Measurements from ENCODE around the gene STK24. TPM values are rescaled to one million over a fixed set of nuclear protein-coding genes. Genes with fewer than 3 reads are reported as not detected.

Gene STK24
- total RNA-seq, 1 experiment from 2014 or later = 107 TPM

DNA sequence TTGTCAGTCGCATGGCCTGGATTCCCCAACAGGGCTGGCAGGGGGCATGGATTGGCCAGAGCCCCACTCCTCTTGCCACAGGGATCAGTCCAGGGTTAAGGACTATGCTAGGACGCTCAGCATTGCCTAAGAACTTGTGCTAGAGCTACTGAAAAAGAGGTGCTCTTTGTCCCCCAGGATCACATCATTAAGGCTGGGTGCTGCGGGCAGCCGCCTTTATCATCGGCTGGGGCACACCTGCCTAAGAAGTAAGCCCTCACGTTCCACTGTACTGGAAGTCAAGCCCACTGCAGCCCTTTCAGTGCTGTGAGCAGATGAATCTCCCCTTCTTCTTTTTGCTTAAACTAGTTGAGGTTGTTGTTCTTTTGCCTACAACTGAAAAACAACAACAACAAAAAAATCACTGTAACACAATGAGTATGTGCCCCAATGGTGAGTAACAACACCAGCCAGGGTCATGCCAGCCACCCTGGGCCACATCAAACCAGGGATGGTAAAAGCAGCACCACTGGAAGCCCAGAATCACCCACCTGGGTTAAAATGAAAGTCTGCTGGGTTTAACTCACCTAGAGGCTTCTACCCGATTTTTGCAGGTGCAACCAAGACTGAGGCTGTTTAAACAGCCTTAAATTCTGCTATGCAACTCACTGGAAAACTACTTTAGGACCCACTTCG, 20.6 kb downstream of the STK24 start:
- Histone ChIP-seq H3K36me3 (replicated peaks; ENCODE audit: control insufficient read depth, insufficient read depth, low read length) (no peaks in the 10 kb centered on the region), H3K27me3 (ENCODE audit: control insufficient read depth, insufficient read depth, low read length) (no peaks in the 10 kb centered on the region), H3K4me3 (ENCODE audit: insufficient read depth, low read depth, low read length) (no peak overlapping the region)
- DNase-seq = no peak

DNA sequence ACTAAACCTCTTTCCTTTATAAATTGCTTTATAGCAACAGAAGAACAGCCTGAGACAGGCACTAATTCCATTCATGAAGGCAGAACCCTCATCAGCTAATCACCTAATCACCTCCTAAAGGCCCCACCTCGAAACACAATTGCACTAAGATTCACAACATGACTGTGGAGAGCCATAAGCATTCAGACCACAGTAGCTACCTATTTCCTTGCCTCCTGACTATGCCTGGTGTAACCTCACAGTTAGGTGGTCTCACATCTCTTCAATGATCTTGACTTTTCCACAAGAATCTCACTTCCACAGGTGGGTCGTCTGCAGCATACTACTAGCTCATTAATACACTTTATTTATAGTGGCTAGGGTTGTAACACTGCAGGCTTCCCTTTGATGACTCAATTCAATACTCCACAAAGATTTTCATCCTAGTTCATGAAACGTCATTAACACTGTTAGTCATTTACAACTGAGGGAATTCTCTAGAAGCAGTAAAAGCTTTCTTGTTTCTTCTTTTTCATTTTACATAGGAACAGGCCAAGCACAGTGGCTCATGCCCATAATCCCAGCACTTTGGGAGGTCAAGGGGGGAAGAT, 27.1 kb downstream of the STK24 start:
- Histone ChIP-seq H3K4me3 (ENCODE audit: insufficient read depth, low read depth, low read length) (no peak overlapping the region), H3K36me3 (replicated peaks; ENCODE audit: control insufficient read depth, insufficient read depth, low read length) (peaks cover 5% of the 10 kb centered on the region; the same call in 1 of the 2 replicates), H3K27me3 (ENCODE audit: control insufficient read depth, insufficient read depth, low read length) (no peaks in the 10 kb centered on the region)
- no peak for DNase-seq

DNA sequence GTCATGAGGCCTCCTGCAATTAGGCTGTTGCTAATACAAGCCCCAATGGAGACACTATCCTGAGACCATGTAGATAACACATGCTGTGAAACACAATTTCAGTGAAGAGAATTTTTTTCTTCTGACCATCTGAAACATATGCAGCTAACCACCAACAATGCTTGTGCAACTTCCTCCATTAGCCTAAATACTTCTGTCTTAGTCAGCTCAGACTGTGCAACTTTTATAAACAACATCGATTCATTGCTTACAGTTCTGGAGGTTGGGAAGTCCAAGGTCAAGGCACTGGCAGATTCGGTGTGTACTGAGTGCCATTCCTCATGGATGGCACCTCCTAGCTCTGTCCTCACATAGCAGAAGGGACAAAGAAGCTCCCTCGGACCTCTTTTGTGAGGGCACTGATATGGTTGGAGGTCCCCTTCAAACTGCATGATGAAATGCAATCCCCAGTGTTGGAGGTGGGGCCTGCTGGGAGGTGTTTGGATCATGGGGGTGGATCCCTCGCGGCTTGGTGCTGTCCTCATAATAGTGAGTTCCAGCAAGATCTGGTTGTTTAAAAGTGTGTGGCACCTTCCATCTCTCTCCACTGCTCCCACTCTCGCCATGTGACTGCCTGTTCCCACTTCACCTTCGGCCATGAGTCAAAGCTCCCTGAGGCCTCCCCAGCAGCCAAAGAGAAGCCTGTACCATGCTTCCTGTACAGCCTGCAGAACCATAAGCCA, 27.7 kb downstream of the STK24 start:
- Histone ChIP-seq H3K27me3 (ENCODE audit: control insufficient read depth, insufficient read depth, low read length) (no peaks in the 10 kb centered on the region), H3K4me3 (ENCODE audit: insufficient read depth, low read depth, low read length) (no peak overlapping the region), H3K36me3 (replicated peaks; ENCODE audit: control insufficient read depth, insufficient read depth, low read length) (peaks cover 5% of the 10 kb centered on the region; the same call in 1 of the 2 replicates)
- no peak for DNase-seq

DNA sequence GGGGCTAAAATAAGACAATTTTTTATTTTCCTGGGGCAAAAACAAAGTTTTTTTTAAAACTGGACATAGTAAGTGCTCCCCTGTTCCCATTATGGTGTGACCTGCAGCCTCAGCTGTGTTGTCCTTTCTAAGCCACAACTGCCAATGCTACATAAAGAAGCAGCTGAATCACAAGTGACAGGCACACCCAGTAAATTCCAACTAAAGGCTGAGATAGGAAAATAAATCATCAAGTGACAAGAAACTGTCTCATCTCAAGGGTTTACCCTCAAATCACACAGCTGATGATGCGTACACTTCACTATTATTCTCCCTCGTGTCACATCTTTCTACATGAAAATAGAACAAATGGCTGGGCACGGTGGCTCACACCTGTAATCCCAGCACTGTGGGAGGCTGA, 28.7 kb downstream of the STK24 start:
- DNase-seq = no peak
- peaks cover 5% of the 10 kb centered on the region; the same call in 1 of the 2 replicates for H3K36me3 ChIP-seq (replicated peaks; ENCODE audit: control insufficient read depth, insufficient read depth, low read length)
- no peak overlapping the region for H3K4me3 ChIP-seq (ENCODE audit: insufficient read depth, low read depth, low read length)
- no peaks in the 10 kb centered on the region for H3K27me3 ChIP-seq (ENCODE audit: control insufficient read depth, insufficient read depth, low read length)

DNA sequence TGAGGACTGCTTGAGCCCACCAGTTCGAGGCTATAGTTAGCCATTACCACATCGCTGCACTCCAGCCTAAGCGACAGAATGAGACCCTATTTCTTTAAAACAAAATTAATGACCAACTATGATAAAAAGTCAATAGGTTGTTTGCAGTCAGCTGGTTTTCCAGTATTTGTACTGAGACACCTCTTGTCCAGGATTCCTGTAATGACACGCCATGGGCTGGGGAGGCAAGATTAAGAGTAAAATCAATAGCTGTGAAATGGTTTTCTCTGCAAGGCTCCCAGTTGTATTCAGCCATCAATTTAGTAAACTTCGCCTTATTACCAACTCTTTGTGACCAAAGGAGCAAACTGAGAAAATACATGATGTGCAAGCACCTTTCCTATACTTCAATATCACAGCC, 29.5 kb downstream of the STK24 start:
- Histone ChIP-seq H3K4me3 (ENCODE audit: insufficient read depth, low read depth, low read length) (no peak overlapping the region), H3K36me3 (replicated peaks; ENCODE audit: control insufficient read depth, insufficient read depth, low read length) (peaks cover 5% of the 10 kb centered on the region; the same call in 1 of the 2 replicates), H3K27me3 (ENCODE audit: control insufficient read depth, insufficient read depth, low read length) (no peaks in the 10 kb centered on the region)
- DNase-seq = no peak

DNA sequence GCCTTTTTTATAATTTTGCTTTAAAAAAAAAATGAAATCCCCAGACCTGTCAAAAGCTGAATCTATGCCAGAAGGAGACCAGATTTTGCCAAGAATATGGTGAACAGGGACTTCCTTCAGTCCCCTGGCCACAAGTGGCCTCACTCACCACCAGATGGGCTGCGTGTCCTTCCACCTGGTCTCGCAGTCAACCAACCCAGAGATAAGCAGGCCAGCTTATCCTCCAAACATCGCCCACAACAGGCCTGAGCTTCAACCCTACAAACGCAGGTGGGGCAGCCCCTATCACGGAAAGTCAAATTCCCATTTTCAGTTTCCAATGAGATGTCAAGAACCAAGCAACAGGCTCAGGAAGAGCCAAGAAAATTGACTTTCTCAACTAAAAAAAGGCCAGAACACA, 30.5 kb downstream of the STK24 start:
- H3K4me3 ChIP-seq (ENCODE audit: insufficient read depth, low read depth, low read length) = no peak overlapping the region
- no peak for DNase-seq
- H3K27me3 ChIP-seq (ENCODE audit: control insufficient read depth, insufficient read depth, low read length) = no peaks in the 10 kb centered on the region
- H3K36me3 ChIP-seq (replicated peaks; ENCODE audit: control insufficient read depth, insufficient read depth, low read length) = peaks cover 5% of the 10 kb centered on the region; the same call in 1 of the 2 replicates

DNA sequence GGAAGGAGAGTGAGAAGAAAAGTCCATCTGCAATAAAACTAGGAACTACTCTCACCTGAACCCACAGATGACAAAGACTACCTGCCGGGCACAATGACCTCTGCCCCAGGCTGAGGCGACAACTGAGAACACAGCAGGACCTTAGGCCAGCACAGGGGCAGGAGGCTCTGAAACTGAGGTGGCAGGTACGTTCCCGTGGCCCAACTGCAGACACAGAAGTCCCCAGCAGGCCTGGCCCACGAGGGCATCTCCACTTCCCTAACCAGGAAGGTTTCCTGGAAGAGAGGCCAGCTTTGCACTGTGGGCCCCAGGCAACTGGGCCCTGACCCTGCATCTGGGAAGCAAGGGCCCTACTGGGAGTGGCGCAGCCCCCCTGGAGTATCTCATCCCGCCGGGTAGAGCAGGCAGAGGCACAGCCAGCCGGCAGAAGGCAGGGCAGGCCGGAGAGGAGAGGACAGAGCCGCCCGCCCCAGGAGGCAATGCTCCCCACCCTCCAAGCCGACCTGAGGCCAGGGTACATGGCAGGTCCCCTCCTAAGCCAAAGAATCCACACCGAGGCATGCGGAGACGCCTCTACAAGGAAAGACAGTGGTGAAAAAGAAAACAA, 32.7 kb downstream of the STK24 start:
- H3K4me3 ChIP-seq (ENCODE audit: insufficient read depth, low read depth, low read length) = no peak overlapping the region
- peaks cover under 1% of the 10 kb centered on the region; the same call in 1 of the 2 replicates for H3K36me3 ChIP-seq (replicated peaks; ENCODE audit: control insufficient read depth, insufficient read depth, low read length)
- peak; percentile 76 for DNase-seq
- H3K27me3 ChIP-seq (ENCODE audit: control insufficient read depth, insufficient read depth, low read length) = no peaks in the 10 kb centered on the region

DNA sequence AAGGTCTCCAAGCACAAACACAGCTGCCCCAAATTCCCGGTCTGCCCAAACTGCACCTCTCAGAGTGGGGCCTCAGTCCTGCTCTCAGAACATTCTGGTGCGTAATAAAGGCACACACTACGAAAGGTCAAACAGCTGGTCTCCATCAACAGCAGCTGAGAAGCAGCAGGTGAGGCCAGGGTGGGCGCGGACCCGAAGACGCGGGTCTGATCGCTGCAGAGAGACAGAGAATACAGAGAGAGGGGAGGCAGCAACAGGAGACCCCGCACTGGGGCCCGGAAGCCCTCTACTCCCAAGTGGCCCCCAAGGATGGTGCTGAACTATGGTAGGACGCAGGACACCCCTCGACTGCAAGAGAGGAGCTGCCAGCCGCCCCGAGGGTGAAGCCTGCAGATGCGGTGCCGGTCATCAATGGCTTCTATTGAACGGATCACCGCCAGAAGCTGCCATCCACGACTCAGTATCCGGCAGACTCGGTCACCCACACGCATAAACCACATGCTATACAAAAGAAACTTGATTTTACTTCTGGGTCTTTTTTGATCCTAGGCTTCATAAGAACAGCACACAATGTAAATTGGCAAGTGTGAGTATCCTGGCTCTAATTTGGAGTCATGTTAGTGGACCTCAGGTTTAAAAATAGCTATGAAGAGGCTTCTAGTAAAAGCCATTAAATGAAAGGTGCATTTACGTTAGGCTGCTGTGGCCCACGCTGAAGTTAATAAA, 33.4 kb downstream of the STK24 start:
- no peak overlapping the region for H3K4me3 ChIP-seq (ENCODE audit: insufficient read depth, low read depth, low read length)
- no peaks in the 10 kb centered on the region for H3K27me3 ChIP-seq (ENCODE audit: control insufficient read depth, insufficient read depth, low read length)
- no peaks in the 10 kb centered on the region for H3K36me3 ChIP-seq (replicated peaks; ENCODE audit: control insufficient read depth, insufficient read depth, low read length)
- no peak for DNase-seq

DNA sequence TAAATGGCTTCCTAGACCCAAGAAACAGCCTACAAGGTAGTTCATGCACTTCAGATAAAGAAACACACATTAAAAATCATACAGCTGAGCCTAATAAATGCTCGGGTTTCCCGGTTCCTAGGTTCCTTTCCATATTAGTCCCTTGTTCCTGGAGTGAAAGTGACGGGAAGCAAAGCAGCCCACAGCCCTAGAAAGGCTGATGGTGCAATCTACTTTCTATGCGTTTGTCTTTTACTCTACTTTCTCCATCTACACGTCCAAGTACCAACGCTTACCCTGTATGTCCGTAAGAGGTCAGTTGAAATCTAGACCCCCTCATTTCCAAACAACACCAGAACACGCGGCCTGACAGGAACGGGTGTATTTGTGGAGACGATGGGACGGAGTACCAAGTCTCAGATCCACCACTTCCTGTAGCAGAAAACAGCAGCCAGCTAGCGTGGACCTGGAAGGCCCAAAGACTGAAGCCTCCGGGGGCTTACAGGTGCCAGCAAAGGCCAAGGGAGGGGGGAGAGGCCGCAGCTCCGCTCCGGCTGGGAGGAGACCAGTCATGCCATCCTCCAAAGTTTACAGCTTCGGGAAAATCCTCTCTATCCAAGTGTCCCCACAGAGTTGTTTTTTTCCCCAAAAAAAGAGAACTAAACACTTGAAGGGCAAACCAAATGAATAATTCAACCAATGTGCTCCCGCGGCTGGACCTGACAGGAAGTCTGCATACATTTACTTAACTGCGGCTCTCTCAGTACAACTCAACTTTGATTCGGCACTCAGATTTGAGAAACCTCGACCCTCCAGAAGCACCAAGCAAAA, 34.1 kb downstream of the STK24 start:
- no peak for DNase-seq
- H3K36me3 ChIP-seq (replicated peaks; ENCODE audit: control insufficient read depth, insufficient read depth, low read length) = no peaks in the 10 kb centered on the region
- H3K4me3 ChIP-seq (ENCODE audit: insufficient read depth, low read depth, low read length) = no peak overlapping the region
- no peaks in the 10 kb centered on the region for H3K27me3 ChIP-seq (ENCODE audit: control insufficient read depth, insufficient read depth, low read length)

DNA sequence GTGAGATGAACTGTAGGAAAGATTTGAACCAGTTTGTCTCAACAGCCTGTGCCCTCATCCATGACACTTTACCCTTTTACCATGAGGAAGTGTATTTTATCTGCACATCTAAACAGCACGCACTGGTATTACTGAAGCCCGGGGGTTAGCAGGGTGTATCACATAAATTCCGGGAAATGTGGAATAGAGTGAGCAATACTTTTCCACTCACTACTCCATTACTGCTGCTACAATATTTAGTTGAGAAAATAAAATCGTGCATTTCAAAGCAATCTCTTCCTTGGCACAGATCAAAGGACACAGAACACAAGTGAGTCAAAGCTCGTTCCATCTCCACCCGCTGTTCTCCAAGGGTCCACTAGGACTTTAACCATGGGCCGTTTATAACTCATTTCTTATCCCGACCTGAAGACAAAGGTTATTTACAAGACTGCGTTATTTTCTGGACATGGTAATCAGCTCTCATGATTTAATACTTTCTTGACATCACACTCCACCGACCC, 35.2 kb downstream of the STK24 start:
- DNase-seq = no peak
- Histone ChIP-seq H3K27me3 (ENCODE audit: control insufficient read depth, insufficient read depth, low read length) (no peaks in the 10 kb centered on the region), H3K4me3 (ENCODE audit: insufficient read depth, low read depth, low read length) (no peak overlapping the region), H3K36me3 (replicated peaks; ENCODE audit: control insufficient read depth, insufficient read depth, low read length) (no peaks in the 10 kb centered on the region)

DNA sequence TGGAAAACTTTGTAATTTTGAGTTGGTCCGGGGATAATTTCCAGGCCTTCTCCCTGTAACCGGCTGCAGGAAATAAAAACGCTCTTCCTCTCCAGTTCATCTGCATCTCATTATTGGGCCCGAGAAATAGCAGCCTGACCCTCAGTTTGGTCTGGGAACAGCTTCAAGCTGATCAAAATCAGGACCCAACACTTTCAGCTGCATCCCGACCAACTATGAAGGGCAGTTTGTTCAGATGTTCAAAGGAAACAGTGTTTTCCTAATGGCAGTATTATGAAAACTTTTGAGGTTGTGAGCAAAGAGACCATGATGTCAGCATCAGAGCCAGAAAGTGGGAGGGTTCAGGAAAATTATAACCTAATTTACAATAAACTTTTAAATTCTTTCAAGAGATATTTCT, 35.7 kb downstream of the STK24 start:
- no peak for DNase-seq
- H3K36me3 ChIP-seq (replicated peaks; ENCODE audit: control insufficient read depth, insufficient read depth, low read length) = no peaks in the 10 kb centered on the region
- no peak overlapping the region for H3K4me3 ChIP-seq (ENCODE audit: insufficient read depth, low read depth, low read length)
- H3K27me3 ChIP-seq (ENCODE audit: control insufficient read depth, insufficient read depth, low read length) = no peaks in the 10 kb centered on the region

DNA sequence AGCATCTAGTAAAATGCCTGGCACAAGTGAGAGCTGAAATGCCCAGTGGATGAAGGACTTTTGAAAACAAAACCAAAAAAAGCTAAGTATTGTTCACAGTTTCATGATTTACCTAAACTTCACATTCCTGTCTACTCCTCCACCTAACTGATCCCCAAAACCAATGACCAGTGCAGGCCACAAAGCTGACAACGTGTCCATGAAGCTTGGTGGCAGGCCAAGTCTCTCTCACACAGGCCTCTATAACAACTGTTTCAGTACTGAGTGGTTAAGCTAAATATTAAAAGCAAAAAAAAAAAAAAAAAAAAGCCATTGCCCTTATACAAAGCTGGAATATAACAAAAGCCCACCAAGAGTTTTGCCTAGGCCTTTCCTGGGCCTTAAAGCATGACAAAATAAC, 36.4 kb downstream of the STK24 start:
- H3K4me3 ChIP-seq (ENCODE audit: insufficient read depth, low read depth, low read length) = no peak overlapping the region
- H3K36me3 ChIP-seq (replicated peaks; ENCODE audit: control insufficient read depth, insufficient read depth, low read length) = no peaks in the 10 kb centered on the region
- no peaks in the 10 kb centered on the region for H3K27me3 ChIP-seq (ENCODE audit: control insufficient read depth, insufficient read depth, low read length)
- no peak for DNase-seq

DNA sequence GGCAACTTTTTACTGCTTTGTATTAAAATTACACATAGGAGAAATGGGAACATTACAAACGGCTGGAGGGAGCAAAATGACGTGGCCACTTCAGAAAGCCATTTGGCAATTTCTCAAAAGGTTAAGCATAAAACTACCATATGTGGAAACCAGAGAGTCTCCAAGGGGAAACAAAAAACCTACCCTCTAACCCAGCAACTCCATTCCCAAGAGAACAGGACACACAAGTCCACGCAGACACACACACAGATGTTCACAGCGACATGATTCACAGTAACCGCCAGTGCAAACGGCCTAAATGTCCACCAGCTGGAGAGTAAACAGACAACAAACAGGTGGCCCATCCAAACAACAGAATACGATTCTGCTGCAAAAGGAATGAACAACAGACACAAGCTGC, 37.2 kb downstream of the STK24 start:
- no peaks in the 10 kb centered on the region for H3K36me3 ChIP-seq (replicated peaks; ENCODE audit: control insufficient read depth, insufficient read depth, low read length)
- DNase-seq = no peak
- no peaks in the 10 kb centered on the region for H3K27me3 ChIP-seq (ENCODE audit: control insufficient read depth, insufficient read depth, low read length)
- no peak overlapping the region for H3K4me3 ChIP-seq (ENCODE audit: insufficient read depth, low read depth, low read length)
